BLaER1 (cell line): ENCODE data around the gene CYFIP1.

Experiments used
- H3K27ac ChIP-seq: shearing (Covaris generic); formaldehyde crosslinking; 2 replicates; pipeline ENCODE4 v1.8.1; 2022
- H3K27me3 ChIP-seq: shearing (Covaris generic); formaldehyde crosslinking; 2 replicates; pipeline ENCODE4 v1.8.1; 2022
- H3K36me3 ChIP-seq: shearing (Covaris generic); formaldehyde crosslinking; 2 replicates; pipeline ENCODE4 v1.8.1; 2022
- H3K4me1 ChIP-seq: shearing (Covaris generic); formaldehyde crosslinking; 2 replicates; pipeline ENCODE4 v1.8.1; 2022
- H3K4me2 ChIP-seq: shearing (Covaris generic); formaldehyde crosslinking; 2 replicates; pipeline ENCODE4 v1.8.1; 2022
- H3K4me3 ChIP-seq: shearing (Covaris generic); formaldehyde crosslinking; 2 replicates; pipeline ENCODE4 v1.8.1; 2022
- H3K9ac ChIP-seq: shearing (Covaris generic); formaldehyde crosslinking; 2 replicates; pipeline ENCODE4 v1.8.1; 2022
- H3K9me3 ChIP-seq: shearing (Covaris generic); formaldehyde crosslinking; 2 replicates; pipeline ENCODE4 v1.8.1; 2022
- H4K20me1 ChIP-seq: shearing (Covaris generic); formaldehyde crosslinking; 2 replicates; pipeline ENCODE4 v1.8.1; 2022
- Cebpa-rat ChIP-seq: shearing (Covaris generic); IDR thresholded peaks from 2 replicates; pipeline ENCODE4 v1.8.1; 2022

Gene CYFIP1

DNA sequence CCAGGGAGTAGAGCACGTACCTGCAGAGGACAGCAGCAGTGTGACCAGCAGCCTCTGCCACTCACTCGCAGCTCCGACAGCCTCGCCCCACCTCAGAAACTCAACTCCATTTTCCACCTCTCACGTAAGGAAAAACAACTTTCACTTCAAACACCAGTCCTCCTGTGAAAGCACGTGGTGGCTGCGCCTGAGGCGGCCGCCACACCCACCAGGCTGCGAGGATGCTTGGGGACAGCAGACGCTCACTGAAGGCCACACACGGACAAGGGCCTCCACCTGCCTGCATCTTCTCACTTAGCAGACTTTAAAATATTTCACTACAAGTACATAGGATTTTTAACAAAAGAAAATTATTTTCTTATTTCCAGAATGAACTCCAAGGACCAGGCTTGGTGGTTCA lies 67.9 kb downstream of the CYFIP1 start:
- Histone ChIP-seq H3K4me1 (peaks cover 49% of the 10 kb centered on the region), H3K9me3 (peaks cover 10% of the 10 kb centered on the region; the same call in 1 of the 2 replicates), H3K9ac (peak overlapping the region; percentile 2; the same call in 1 of the 2 replicates), H3K36me3 (peaks cover 100% of the 10 kb centered on the region), H3K27me3 (no peaks in the 10 kb centered on the region), H3K27ac (0 out of 2 replicates have a peak overlapping the region, but pooled peaks have one; percentile 12), H4K20me1 (no peaks in the 10 kb centered on the region), H3K4me3 (no peak overlapping the region), H3K4me2 (peak overlapping the region; percentile 40)
- TF ChIP-seq Cebpa-rat: no peak

DNA sequence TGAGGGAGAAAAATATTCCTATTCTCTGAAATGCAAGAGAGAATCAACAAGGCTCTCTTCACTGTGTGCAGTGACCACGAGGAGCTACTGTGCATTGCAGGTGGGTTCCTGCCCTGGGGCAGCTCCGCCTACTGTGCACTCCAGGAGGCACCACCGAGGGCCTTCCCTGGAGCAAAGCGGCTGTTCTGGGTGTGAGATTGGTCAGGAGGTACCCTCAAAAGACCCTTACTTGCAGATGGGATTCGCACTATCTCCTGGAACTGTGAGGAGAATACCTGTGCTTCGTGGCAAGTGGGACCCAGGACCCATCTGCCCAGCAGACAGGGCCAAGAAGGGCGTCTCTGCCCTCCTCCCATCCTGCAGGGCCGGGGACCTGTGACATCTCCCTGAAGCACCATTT lies 68.9 kb downstream of the CYFIP1 start:
- Histone ChIP-seq H3K4me3 (no peak overlapping the region), H3K27me3 (no peaks in the 10 kb centered on the region), H4K20me1 (no peaks in the 10 kb centered on the region), H3K36me3 (peaks cover 98% of the 10 kb centered on the region), H3K27ac (0 out of 2 replicates have a peak overlapping the region, but pooled peaks have one; percentile 31), H3K9ac (no peak overlapping the region), H3K9me3 (peaks cover 10% of the 10 kb centered on the region; the same call in 1 of the 2 replicates), H3K4me2 (peak overlapping the region; percentile 40), H3K4me1 (peaks cover 48% of the 10 kb centered on the region)
- no peak for TF ChIP-seq Cebpa-rat

DNA sequence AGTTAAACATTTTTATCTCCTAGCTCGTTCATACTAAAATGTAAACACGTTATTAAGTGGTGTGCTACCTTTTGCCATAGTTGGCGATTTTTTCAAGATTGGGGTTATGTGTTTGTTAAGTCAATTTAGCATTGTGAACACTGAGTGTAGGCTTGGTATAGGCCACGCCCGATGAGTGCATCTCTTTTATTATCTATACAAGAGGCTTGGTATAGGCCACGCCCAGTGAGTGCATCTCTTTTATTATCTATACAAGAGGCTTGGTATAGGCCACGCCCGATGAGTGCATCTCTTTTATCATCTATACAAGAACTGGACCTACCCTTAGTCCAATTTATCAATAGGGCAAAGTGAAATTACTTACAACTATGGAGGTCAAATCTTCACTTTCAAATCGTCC lies 71.3 kb downstream of the CYFIP1 start:
- TF ChIP-seq Cebpa-rat: no peak
- Histone ChIP-seq H3K4me1 (peaks cover 70% of the 10 kb centered on the region), H3K4me3 (no peak overlapping the region)

DNA sequence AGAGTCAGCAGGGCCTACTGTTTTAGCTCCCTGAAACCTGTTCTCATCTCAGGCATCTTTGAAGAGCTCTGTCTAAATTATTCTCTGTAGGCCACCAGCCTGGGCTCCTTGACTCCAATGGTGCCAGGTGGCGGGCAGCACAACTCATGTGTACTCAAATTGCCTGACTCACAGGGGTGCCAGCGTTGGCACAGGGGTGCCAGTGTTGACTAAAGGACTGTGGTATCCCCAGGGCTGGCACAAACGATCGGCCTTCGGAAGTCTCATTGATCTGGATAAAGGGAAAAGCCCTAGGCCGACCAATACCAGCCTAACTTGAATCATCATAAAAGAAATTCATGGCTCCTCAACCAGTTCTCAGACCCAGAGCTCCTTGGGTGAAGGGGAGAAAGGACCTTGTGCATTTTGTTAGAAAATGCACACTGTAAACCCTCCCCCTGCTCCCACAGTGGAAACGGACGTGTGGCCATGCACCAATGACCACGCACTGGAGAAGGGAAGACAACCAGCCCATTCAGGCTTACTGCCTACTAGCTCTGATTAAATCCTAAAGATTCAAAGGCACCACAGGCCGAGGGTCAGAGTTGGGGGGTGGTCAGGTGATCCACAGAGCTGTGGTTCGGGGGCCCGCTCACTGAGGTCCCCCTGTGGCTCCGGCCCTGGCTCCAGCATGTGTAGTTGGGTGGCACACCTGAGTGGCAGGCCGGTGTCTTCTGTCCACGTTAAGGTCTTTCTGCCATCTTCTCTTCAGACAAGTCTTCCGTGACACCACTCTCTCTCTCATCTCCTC lies 72.8 kb downstream of the CYFIP1 start:
- Histone ChIP-seq H4K20me1 (no peaks in the 10 kb centered on the region), H3K4me3 (no peak overlapping the region), H3K36me3 (peaks cover 59% of the 10 kb centered on the region)

More for the DNA sequence above, 71.3 kb downstream of the CYFIP1 start:
- no peaks in the 10 kb centered on the region for H3K27me3 ChIP-seq
- H3K4me2 ChIP-seq: no peak overlapping the region
- peaks cover 73% of the 10 kb centered on the region for H3K36me3 ChIP-seq
- peaks cover 10% of the 10 kb centered on the region; the same call in 1 of the 2 replicates for H3K9me3 ChIP-seq
- no peak overlapping the region for H3K9ac ChIP-seq
- H3K27ac ChIP-seq: no peak overlapping the region
- no peaks in the 10 kb centered on the region for H4K20me1 ChIP-seq

DNA sequence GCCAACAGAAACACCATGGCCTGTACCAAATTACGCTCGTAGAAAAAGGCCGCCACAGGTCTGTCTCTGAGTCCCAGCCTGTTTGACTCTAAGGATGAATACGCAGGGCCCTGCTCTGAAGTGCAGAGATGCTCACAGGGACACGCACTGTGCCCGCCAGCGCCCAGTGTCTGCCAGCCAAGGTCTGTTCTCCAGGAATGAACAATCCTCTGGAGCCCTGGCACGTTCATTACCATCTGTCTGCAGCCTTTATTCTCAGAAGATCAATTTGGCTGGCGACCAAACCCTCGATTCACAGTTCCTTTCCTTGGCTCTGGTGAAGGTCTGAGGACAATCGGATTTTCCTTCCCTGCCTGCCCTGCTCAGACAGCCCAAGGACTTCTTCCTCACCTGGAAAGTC lies 75.4 kb downstream of the CYFIP1 start:
- Histone ChIP-seq H4K20me1 (no peaks in the 10 kb centered on the region), H3K9me3 (no peaks in the 10 kb centered on the region), H3K27me3 (no peaks in the 10 kb centered on the region), H3K4me1 (peaks cover 88% of the 10 kb centered on the region), H3K36me3 (peaks cover 45% of the 10 kb centered on the region), H3K9ac (no peak overlapping the region), H3K4me2 (peak overlapping the region; percentile 85), H3K4me3 (no peak overlapping the region), H3K27ac (peak overlapping the region; percentile 83)
- no peak for TF ChIP-seq Cebpa-rat

More for the DNA sequence above, 72.8 kb downstream of the CYFIP1 start:
- Histone ChIP-seq H3K27ac (peak overlapping the region; percentile 33), H3K4me1 (peaks cover 77% of the 10 kb centered on the region), H3K9me3 (peaks cover 7% of the 10 kb centered on the region; the same call in 1 of the 2 replicates), H3K4me2 (peak overlapping the region; percentile 66), H3K27me3 (no peaks in the 10 kb centered on the region), H3K9ac (no peak overlapping the region)
- TF ChIP-seq Cebpa-rat: no peak

DNA sequence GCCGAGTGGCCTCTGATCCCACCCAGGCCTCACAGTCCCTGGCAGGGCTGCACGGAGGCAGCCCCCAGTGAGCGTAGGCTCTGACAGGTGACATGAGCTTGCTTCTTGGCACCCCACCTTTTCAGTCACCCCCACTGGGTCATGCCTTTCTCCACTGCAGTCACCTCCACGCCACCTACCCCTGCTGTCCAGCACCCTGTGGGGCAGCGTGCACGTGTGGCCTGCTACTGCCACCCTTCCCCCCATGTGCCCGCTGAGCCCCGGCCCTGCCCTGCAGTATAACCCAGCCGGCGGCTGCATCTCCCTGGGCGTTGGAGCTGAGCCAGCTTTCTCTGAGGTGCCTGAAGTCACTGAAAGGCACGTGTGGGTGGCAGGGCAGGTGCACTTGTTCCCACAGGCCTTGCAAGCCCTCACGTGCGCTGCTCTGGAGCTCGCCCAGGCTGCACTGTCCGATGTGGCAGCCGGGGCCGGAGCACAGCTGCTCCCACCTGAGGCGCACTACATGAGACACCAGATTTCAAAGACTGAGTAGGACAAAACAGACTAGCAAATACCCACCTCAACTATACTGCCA lies 76.1 kb downstream of the CYFIP1 start:
- H3K4me2 ChIP-seq: peak overlapping the region; percentile 85

DNA sequence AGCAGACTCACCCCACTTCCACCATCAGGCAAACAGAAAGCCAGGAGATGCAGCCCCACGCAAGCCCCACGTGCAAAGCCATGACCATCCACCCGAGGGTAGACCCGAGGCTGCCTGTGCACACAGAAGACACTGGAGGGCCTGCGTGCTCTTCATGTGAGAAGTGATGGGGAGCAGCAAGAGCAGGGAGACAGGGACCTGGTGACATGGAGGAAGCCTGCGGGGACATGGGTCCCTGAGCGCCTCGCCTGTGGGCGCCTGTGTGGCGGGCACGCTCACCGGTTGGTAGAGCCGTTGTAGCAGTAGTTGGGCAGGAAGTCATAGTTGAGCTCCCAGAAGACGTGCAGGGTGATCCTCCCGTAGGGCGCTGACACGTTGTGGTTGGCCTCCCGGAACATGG lies 76.7 kb downstream of the CYFIP1 start:
- peak overlapping the region; percentile 85 for H3K4me2 ChIP-seq
- no peaks in the 10 kb centered on the region for H4K20me1 ChIP-seq
- peak overlapping the region; percentile 58 for H3K9ac ChIP-seq
- H3K9me3 ChIP-seq: no peaks in the 10 kb centered on the region
- H3K4me3 ChIP-seq: peak overlapping the region; percentile 40
- peaks cover 87% of the 10 kb centered on the region for H3K4me1 ChIP-seq
- no peak for TF ChIP-seq Cebpa-rat
- peak overlapping the region; percentile 83 for H3K27ac ChIP-seq
- peaks cover 45% of the 10 kb centered on the region for H3K36me3 ChIP-seq
- H3K27me3 ChIP-seq: no peaks in the 10 kb centered on the region

More for the DNA sequence above, 76.1 kb downstream of the CYFIP1 start:
- H3K4me1 ChIP-seq: peaks cover 90% of the 10 kb centered on the region
- H3K4me3 ChIP-seq: peak overlapping the region; percentile 40
- H4K20me1 ChIP-seq: no peaks in the 10 kb centered on the region
- peak overlapping the region; percentile 83 for H3K27ac ChIP-seq
- peak overlapping the region; percentile 23; the same call in 1 of the 2 replicates for H3K9ac ChIP-seq
- no peaks in the 10 kb centered on the region for H3K9me3 ChIP-seq
- peaks cover 45% of the 10 kb centered on the region for H3K36me3 ChIP-seq
- TF ChIP-seq Cebpa-rat: no peak
- H3K27me3 ChIP-seq: no peaks in the 10 kb centered on the region

DNA sequence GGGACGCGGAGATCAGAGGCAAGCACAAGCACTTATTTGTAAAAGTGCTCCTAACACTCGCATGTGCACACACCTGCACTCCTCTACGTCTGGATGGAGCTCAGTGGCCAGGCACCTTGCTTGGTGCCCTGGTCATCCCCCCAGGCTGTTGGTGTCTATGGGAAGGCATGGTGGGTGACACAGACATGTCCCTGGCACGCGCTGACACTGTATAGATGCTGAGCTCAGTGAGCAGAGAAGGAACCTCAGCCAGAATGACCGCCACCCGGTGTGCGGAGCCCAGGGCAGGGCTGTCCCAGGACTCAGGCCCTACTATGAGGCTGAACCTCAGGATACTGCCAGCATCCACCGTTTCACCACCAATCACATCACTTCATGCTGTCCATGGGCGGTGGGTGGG lies 77.2 kb downstream of the CYFIP1 start:
- peaks cover 45% of the 10 kb centered on the region for H3K36me3 ChIP-seq
- peaks cover 82% of the 10 kb centered on the region for H3K4me1 ChIP-seq
- no peaks in the 10 kb centered on the region for H3K27me3 ChIP-seq
- H3K9me3 ChIP-seq: no peaks in the 10 kb centered on the region
- peak overlapping the region; percentile 83 for H3K27ac ChIP-seq
- peak overlapping the region; percentile 24; the same call in 1 of the 2 replicates for H3K4me3 ChIP-seq
- no peak for TF ChIP-seq Cebpa-rat
- peak overlapping the region; percentile 58 for H3K9ac ChIP-seq
- H4K20me1 ChIP-seq: no peaks in the 10 kb centered on the region
- H3K4me2 ChIP-seq: peak overlapping the region; percentile 85

DNA sequence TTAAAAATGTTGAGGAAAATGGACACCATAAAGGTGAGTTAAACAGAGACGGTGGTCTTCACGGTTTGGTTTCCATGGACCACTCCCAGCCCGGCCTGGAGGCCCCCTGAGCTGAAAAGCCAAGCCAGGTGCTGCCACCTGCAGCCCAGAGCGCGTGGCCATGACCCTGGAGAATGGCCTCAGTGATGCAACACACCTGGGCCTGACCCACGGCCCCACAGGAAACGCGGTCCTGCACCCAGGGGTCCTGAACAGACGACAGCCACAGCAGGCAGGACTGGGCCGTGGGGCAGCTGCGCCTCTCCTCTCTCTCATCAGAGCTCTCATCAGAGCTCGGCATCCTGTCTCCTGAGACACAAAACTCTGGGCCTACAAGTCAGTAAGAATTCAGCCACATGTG lies 77.6 kb downstream of the CYFIP1 start:
- peak; percentile 86 for TF ChIP-seq Cebpa-rat
- Histone ChIP-seq H3K36me3 (peaks cover 45% of the 10 kb centered on the region), H3K4me3 (peak overlapping the region; percentile 15; the same call in 1 of the 2 replicates), H4K20me1 (no peaks in the 10 kb centered on the region), H3K9ac (peak overlapping the region; percentile 58; the same call in 1 of the 2 replicates), H3K4me2 (peak overlapping the region; percentile 85), H3K27me3 (no peaks in the 10 kb centered on the region), H3K9me3 (no peaks in the 10 kb centered on the region), H3K27ac (peak overlapping the region; percentile 83), H3K4me1 (peaks cover 78% of the 10 kb centered on the region)

DNA sequence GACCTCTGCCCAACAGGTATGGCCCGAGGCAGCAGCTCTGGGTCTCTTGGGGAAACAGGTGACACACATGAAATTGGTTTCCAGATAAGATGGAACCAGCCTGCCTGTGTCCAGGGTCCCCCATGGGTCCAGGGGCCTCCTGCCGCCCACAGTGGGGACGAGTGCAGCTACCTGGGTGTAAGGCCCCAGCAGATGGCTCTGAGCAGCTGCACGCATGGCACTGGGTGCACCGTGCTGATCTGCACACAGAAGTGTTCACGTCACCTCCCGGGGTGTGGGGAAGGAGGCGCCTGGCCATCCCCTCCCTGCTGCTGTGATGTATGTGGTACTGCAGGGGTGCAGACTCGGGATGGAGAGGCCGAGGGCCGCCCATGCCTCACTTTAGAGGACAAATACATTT lies 78.1 kb downstream of the CYFIP1 start:
- H3K9me3 ChIP-seq: no peaks in the 10 kb centered on the region
- H3K36me3 ChIP-seq: peaks cover 45% of the 10 kb centered on the region

More for the DNA sequence above, 78.1 kb downstream of the CYFIP1 start:
- no peak for TF ChIP-seq Cebpa-rat
- peak overlapping the region; percentile 85 for H3K4me2 ChIP-seq
- peaks cover 73% of the 10 kb centered on the region for H3K4me1 ChIP-seq
- H3K27me3 ChIP-seq: no peaks in the 10 kb centered on the region
- H4K20me1 ChIP-seq: no peaks in the 10 kb centered on the region
- peak overlapping the region; percentile 83 for H3K27ac ChIP-seq
- peak overlapping the region; percentile 43; the same call in 1 of the 2 replicates for H3K9ac ChIP-seq
- no peak overlapping the region for H3K4me3 ChIP-seq
